HG02610 (cell line): ENCODE results near the gene CEBPG.

Source experiments
- ATAC-seq: cut with Tn5 transposase; IDR thresholded peaks from one replicate; pipeline ENCODE4 v1.9.1; 2021; ENCODE audit warnings: mild to moderate bottlenecking, moderate library complexity; ENCODE audit not compliant: unreplicated experiment

The CEBPG gene

DNA sequence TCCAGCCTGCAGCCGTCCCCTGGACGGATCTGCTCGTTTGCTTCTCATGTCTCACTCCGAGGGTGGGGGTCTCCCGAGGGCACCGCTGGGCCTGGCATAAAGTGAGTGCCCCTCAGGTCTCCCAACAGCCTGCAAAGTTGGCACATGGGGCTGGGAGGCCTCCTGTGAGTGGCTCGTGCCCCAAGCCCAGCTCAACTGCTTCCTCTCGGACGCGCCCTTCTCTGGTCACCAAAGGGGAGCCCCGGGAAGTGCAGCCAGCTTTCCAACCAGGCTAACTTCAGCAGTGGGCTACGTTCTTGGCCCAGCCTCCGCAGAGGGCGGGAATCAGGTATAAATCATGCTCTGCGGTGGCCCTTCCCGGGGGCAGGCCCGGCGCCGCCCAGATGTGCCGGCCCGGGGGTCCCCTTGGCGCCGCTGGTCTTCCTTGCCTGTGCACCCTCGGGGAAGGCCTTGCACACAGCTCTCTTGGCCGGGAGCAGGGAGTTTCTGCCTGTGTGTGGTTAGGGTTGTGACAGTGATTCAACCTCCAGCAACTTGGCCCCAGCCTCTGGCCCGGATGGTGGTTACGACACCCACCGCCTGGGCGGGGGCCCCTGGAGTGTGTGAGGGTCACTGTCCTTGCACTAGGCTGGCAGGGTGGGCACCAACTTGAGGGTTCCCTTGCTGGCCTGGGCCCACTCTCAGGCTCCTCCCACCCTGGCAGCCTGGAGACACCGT is 20.7 kb downstream of the CEBPG start:
- no peak for ATAC-seq

DNA sequence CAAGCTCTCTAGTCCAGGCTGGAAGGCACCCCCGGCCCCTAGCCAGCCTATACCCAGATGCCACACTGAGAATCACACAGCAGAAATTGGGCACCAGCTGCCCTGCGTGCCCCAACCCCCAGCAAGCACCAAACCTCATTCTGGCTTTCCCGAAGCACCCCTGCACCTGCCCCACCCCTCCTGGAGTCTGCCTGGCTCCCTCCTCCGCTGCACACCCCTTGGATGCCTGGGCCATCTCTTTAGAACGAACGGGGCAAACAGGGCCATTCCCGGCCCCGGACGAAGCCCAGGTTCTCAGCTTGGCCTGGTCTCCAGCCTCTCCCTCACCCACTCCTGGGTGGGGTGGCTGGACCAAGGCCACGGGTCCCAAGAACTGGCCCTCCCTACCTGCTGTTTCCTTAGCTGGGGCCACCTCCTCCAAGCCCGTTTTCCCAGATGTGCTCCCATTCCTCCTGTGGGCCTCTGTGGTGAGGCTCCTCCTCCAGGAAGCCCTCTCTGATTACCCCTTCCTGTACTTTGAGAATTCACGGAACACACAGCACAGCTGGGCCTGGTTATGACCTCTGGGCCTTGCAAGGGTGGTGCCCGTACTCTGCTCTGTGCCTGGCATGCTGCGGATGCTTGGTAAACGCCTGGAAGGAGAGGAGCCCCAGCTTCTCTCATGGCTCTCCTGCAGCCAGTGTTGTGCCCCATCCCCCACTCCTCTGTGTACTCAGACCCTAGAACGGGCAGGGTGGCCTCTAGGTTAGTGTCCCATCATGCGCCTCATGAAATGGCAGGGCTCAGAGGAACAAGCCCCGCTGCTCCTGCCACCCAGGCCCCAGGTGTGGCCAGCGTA is 21.4 kb downstream of the CEBPG start:
- no peak for ATAC-seq

DNA sequence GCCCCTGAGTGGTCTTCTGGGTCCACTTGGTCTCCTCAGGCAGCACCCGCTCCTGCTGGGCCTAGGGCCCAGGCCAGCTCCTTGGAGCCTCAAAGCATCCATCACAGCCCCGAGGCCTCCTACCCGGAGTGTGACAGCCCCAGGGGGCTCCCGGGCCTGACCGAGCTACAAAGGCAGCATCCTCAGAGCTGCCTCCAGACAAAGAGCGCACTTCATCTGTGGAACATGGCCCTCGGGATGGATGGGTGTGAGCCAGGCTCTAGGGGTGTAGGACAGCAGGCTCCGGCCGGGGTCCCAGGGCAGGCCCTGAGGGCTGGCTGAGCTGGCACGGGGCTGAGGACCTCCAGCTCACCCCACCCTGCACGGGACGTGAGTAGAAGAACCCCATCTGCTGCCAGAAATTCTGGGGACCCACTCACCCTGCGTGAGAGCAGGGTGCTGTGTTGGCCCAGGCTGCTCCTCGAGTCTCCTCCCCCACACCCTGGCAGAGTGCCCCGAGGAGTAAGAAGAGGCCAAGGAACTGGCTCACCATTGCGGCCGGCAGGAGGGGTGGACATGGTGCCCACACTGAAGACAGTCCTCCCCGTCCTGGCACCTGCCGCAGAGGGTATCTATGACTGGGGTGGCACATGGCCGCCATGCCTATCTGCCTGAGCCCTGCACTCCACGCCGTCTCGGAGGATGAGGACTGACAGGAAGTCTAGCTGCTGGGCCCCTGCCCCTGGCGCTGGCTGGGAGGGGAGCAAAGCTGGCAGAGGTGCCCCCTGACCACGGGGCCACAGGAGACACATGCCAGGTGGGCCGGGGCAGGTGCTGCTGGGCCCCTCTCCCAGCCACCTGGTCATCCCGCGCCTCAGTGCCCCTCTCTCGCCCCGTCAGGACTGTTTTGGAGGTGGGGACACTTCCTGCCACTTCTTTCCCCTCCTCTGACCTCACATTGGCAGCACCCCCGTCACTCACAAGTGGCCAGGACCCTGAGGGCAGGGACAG is 22.3 kb downstream of the CEBPG start:
- ATAC-seq, result no peak

DNA sequence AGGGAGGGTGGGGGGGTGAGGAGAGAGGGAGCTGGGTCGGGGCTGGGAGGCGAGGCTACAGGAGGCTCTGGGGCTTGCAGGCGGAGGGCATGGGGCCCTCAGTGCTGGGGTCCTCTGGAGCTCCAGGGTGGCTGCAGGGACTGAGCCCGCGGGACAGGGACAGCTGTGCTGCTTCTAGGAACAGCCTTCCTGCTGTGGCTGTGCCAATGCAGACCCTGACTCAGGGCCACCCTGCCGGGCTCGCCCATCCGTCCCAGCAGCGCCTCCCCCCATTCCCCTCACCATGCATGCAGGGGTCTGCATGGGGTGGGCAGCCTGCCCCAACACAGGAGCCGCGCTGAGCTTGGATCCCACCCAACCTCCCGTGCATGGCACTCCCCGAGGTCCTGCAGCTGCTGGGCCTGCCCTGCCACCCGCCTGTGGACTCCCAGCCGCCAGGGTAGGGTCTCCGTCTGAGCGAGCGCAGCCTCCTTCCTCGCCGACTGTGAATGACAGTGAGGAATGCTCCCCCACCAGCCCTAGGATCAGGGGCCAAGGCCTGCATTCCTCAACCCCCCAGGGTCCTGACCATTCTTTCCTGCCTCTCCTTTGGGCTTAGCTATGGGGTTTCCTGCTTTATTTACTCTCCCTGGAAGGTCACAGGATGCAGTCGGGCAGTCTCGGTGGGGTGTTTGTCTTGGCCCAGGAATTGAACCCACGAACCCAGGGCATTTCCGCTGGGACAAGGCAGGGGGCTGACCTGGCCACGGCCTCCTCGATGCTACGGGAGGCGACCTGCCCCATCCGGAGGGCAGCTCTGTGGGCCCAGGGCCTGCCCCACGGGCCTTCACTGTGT is 23.4 kb downstream of the CEBPG start:
- ATAC-seq, result no peak

DNA sequence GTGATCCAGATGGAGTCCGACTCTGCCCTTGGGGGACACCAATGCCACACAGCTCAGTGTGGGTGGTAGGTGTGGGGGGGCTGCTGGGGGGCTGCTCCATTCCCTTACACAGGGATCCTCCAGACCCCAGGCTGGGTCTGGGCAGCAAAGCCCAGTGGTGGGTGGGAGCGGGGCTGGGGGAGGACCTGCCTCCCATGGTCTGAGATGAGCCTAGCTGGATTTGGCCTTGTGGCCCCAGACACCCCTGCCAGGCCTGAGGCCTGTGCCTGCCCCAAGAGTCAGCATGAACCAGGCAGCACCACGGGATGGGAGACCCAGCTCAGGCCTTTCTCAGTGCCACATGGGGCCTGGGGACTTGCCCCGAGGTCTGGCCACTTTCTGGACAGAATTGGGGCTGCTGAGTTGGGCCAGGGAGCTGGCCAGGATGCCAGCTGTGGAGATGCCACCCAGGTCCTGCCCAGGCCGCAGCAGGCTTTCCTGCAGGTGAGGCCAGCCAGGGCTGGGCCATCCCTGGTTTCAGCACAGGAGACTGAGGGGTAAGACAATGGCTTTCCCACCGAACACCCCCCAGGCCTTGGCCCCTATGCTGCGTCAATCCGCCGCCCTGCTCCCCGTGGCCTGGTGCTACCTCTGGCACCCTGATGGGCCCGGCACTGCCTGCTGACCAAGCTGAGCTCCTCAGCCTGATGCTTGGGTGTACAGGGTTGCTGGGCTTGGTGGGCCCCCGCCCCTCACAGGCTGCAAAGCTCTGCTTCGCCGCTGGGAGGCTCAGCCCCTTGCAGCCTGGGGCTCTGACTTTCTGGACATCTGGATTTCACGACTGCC is 24.2 kb downstream of the CEBPG start:
- no peak for ATAC-seq

DNA sequence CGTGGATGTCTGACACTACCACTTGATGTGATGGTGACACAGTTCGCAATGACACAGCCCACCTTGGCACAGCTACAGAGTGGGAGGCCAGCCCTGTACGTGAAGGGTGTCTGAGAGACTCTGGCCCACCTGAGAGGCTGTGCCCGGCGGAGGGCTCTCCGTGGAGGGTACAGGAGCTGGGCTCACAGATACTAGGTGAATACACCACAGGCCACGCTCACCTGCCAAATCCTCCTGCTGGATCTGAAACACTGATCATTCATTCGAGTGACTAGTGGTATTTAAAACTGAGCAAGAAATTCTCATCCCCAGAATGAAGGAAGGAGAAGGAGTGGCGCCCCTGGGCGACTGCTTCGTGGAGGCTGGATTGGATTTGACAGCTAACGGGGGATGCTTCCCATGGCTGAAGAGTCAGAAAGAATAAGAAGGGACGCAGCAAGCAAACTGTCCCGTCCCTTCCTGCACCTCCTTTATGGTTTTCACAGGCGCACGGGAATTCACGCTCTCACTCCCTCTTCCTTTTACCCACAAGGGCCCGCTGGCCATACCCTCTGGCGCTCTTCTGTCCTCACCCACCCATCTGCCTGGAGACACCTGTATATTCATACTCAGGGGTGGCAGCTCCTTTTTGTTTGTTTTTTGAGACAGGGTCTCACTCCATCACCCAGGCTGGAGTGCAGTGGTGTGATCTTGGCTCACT is 25.0 kb downstream of the CEBPG start:
- ATAC-seq, result no peak

DNA sequence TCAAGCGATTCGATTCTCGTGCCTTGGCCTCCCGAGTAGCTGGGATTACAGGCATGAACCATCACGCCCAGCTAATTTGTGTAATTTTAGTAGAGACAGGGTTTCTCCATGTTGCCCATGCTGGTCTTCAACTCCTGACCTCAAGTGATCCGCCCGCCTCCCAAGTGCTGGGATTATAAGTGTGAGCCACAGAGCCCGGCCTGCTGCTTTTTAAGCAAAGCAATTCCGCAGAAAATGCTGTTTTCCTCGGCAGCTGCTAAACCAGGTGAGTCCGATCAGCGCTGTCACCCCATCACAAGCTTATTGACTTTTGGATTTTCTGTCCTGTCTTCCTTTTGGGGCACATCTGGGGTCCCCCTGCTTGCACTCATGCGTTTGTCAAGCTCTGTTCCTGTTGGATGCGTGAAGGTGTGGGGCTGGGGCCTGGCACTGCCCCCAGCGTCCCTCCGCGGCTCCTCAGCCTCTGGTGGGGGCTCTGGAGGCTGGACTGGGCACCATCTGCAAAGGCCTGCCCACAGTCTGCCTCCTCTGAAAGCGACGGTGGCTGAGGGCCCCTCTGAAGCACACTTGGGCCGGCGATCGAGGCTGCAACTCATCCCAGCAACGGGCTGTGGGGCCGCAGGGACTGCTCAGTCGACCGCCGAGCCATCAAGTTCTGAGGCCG is 25.7 kb downstream of the CEBPG start:
- ATAC-seq, result no peak

DNA sequence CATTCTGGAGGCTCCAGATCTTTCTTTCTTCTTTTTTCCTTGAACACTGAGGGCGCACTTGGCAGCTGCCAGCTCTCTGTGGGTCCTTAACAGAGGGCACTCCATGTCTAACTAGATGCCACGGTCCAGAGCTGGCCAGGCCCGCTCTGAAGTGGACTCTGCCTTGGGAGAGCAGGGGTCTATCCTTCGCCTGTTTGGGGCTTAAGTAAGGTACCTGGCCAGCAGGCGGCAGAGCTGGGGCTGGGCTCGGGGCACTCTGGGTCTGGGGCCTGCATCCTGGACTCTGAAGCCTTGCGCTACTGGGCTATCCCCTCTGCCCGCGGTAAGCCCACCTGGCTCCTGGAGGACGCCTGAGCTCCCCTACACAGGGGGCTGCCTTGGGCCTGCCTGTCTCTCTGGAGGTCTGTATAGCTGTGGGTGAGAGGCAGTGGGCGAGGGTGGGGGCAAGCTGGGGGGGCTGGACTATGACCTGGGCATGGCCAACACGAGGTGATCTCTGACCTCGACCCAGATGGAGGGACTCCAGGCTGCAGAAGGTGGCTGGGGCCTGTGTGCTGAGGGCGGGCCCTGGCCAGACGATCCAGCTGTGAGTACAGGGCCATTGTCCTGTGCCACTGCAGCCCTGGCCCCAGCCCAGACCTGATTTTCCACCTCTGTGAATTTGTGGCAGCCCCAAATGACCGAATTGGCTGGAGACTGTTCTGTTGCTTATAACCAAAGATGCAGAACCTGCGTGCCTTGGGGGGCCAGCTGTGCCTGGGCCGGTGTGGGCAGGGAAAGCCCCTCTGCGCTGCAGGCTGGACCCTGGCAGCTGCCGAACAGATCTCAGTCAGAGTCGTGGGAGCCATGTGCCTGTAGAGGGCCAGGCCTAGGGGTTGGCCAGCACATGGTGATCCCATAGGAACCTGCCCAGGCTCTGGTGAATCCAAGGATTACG is 26.5 kb downstream of the CEBPG start:
- no peak for ATAC-seq

DNA sequence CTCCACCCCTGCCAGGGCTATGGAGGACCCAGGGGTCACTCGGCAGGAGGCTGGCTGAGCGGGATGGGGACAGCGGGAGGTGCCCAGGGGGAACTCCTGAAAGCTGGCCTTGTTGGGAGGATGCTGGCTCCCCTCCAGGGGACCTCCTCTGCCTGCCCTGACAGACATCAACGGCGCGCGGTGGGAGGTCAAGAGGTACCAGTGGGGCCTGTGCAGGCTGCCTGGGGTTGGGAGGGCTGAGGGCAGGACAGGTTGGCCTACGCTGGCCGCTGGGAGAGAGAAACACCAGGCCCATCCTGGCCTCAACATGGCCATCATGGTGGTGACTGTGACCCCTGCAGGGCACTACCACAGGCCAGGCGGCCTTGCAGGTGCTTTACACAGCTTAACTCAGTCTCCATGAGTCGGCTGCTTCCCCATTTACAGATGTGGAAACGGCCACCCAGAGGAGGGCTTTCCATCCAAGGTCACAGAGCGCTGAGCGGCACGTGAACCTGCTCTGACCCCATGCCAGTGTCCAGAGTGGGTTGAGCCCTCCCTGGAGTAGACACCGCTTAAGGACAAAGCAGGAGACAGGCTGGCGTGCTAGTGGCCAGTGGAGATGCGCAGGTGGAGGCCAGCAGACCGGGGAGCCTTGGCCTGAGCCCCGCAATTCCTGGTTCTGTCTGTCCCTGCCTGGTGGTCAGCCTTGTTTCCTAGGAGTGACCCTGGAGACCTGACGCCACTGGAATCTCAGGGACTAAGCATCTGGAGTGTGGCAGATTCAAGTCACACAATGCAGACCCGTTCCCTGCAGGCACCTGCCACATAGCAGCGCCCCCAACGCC is 27.6 kb downstream of the CEBPG start:
- ATAC-seq, result no peak

DNA sequence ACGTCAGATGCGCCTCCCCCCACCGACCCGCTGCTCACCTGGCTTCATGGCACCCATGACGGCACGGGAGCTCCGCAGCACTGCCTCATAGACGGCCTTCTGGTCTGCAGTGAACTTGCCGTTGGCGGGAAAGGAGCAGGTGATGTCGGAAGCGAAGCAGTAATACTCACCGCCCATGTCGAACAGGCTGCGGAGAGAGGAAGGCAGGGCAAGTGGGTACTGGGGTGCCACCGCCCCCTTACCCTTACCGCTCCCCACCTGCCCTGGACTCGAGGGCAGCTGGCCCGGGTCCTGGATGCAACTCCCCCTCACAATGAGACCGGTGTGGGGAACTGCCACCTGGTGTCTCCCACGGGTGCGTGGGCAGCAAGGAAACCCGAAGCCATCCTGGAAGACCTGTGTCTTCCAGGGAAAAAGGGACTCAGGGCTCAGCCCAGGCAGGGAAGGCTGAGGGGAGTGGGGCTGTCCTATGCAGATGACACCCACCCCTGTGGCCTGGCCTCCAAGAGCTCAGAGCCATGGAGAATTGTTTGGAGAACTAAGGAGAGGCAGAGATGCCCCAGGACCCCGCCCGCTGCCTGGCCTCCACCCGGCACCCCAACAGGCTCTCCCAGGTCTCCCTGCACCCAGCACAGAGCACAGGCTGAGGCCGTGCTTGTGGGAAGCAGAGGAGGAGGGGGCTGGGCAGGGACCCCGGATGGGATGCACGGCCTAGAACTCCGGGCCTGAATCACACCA is 28.3 kb downstream of the CEBPG start:
- no peak for ATAC-seq

DNA sequence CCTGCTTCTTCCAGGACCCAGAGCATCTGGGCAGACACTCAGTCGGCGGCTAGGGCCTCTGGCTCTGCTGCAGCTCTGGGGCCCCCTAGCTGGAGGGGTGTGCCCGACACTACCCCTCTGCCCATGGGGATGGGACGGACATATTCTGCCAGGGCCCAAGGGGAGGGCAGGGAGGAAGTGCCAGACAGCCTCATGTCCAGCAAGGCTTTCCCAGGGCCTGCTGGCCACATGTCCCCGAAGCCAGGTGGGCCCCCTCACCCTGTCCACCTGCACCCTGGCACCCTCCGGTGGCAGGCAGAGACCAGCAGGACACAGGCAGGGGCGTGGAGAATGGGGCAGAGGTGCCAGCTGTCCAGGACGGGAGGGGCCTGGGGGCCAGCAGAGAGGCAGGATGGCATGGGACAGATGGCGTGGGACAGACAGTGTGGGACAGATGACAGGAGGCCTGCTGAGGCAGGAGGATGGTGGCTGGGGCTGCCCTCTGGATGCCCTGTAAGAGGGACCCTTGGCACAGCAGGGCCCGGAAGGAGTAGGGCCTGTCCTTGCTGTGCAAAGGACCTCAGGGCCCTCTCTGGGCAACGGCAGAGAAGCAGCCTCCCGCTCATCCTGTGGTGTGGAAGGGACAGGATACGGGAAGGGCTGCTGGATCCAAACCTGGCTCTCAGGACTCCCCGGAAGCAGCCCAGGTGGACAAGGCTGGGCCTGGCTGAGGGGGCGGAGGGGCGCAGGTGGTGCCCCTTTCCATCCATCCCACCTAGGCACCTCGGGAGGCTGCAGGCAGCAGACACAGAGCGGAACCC is 29.1 kb downstream of the CEBPG start:
- no peak for ATAC-seq

DNA sequence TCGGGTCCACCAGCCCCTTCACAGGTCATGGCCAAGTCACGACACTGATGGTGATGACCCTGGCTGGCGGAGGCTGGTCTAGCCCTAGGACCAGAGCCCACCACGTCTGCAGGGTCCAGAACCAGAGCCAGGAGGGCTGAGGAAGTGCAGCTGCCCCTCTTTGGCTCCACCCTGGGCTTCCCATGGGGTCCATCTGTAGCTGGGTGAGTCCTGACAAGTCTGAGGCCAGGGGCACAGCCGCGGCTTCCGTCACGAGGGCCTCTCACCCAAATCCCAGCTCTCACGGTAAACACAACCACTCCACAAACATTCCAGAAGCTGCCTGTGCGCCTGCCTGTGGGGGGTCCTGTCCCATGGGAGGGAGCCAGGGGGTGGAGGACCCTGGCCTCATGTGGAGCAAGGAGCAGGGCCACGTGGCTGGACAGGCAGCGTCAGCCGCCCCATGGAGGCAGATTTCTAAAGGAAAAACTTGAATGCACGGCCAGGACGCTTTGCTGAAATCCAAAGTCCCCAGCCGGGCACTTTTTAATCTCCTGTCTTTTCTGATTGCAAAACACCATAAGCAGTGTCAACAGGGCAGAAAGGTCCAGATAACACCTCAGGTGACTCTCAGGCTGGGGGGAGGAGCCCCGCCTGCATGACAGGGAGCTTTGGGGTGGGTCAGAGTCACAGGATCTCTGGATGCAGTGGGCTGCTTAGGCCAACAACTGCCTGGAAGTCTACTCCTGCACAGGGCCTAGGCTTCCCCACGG is 29.9 kb downstream of the CEBPG start:
- no peak for ATAC-seq

DNA sequence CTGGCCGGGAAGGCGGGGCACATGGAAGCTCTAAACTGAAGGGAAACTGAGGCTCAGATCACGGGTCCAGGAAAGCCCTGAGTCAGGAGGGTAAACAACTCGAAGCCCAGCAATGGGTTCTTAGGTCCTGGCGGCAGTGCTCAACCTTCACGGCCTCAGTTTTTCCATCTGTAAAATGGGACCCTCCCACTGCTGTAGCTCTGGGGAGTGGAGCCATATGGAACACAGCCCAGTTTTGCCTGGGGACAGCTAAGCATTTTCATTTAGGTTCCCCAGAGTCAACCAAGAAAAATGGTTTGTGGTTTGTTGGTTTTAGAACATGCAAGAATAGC is 30.4 kb downstream of the CEBPG start:
- ATAC-seq, result no peak

DNA sequence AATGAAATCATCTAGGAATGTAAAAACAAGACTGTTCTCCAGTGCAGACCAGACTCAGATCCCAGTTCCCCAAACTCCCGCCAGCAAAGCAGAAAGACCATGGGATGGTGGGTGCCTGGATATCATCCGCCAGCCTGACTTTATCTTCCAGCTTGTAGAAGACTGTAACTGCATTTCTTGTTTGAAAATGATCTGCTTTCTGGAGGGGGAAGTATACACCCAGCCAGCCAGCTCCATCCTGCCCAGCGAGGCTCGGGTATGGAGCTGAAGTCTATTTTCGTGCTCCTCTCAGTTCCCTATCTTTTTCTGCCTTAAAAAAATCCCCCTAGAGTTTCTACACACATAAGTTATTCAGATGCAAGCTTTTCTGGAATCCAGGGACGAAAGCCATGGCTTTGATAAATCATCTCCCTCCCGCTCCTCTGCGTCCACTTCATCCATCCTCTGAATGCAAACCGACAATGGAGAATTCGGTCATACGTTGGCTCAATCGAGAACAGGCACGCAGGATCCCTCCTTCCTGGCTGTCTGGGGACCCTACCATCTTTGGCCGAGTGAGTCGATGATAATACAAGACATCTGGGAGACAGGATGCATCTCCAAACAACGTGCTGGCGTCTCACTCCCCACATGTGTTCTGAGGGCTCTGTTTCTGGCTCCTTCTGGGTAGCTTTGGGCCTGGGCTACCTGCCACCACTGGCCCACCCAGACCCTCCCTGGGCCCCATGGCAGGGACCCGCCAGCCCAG is 31.2 kb downstream of the CEBPG start:
- ATAC-seq, result no peak
